CD4-positive, alpha-beta T cell (primary cell): ENCODE results near the gene HEPHL1. TPM values are rescaled to one million over a fixed set of nuclear protein-coding genes. Genes with fewer than 3 reads are reported as not detected.

Source experiments
- ATAC-seq: fragments of 200-7000 bp; cut with Tn5 transposase; one replicate; pipeline ENCODE4 v1.10.0; 2022; ENCODE audit warnings: mild to moderate bottlenecking; ENCODE audit not compliant: poor library complexity
- CTCF ChIA-PET: fragments of 350-600 bp; sonication (Branson Sonifier 250); formaldehyde crosslinking; loops from one replicate; lab custom pipeline; 2021; ENCODE audit warnings: antibody characterized with exemption, inconsistent platforms; lab: Charles Lee
- POLR2A ChIA-PET: fragments of 350-600 bp; sonication (Branson Sonifier 250); formaldehyde crosslinking; loops from one replicate; lab custom pipeline; 2021; ENCODE audit warnings: antibody characterized with exemption, inconsistent platforms; lab: Charles Lee
- DNase-seq, 14 experiments: peaks; one replicate each; pipeline ENCODE4 v3.0.0-alpha.2; 2013 to 2020; ENCODE audit warnings: mixed read lengths in 2 of 14
- H3K27ac ChIP-seq, 2 donors: one replicate each; pipeline versions ENCODE4 v1.5.1 to v1.7.0; 2013; ENCODE audit warnings: low read length in 2 of 2, low read depth in 1 of 2, mild to moderate bottlenecking in 1 of 2
- H3K27me3 ChIP-seq, 2 experiments: 1 replicate in 1 of 2; 2 replicates in 1 of 2; pipeline versions ENCODE4 v1.6.1 to v1.7.0; 2013; ENCODE audit warnings: low read length in 2 of 2, control low read depth in 1 of 2, mild to moderate bottlenecking in 1 of 2, moderate library complexity in 1 of 2; ENCODE audit not compliant: insufficient read depth in 2 of 2, control insufficient read depth in 1 of 2
- H3K36me3 ChIP-seq: one replicate; pipeline ENCODE4 v1.6.1; 2013; ENCODE audit warnings: low read length, control low read depth; ENCODE audit not compliant: insufficient read depth
- H3K4me1 ChIP-seq: one replicate; pipeline ENCODE4 v1.6.1; 2013; ENCODE audit warnings: low read length, control low read depth; ENCODE audit not compliant: insufficient read depth
- H3K4me3 ChIP-seq: one replicate; pipeline ENCODE4 v1.5.1; 2013; ENCODE audit warnings: mild to moderate bottlenecking, low read length, moderate library complexity
- H3K9me3 ChIP-seq, 2 experiments: 1 replicate in 1 of 2; 2 replicates in 1 of 2; pipeline versions ENCODE4 v1.6.1 to v1.7.0; 2013; ENCODE audit warnings: low read length in 2 of 2, mild to moderate bottlenecking in 2 of 2, control low read depth in 1 of 2, moderate library complexity in 1 of 2; ENCODE audit not compliant: control insufficient read depth in 1 of 2, insufficient read depth in 1 of 2
- H3K27ac Mint-ChIP-seq: one replicate; pipeline ENCODE4 v1.8.0; 2020; ENCODE audit warnings: mixed read lengths
- H3K27me3 Mint-ChIP-seq: one replicate; pipeline ENCODE4 v1.8.0; 2021; ENCODE audit warnings: mixed read lengths
- H3K36me3 Mint-ChIP-seq: one replicate; pipeline ENCODE4 v1.8.0; 2021; ENCODE audit warnings: low read depth, mixed read lengths
- H3K4me1 Mint-ChIP-seq: one replicate; pipeline ENCODE4 v1.8.0; 2021; ENCODE audit warnings: low read depth, mixed read lengths
- H3K4me3 Mint-ChIP-seq: one replicate; pipeline ENCODE4 v1.8.0; 2020; ENCODE audit warnings: mild to moderate bottlenecking, mixed read lengths
- H3K9me3 Mint-ChIP-seq: one replicate; pipeline ENCODE4 v1.8.0; 2020; ENCODE audit warnings: mixed read lengths
- intact Hi-C, 2 experiments: fragments of 100-400 bp; cut with DNase I in 1 of 2; cut with micrococcal nuclease in 1 of 2; formaldehyde crosslinking; loops; one replicate each; pipeline versions ENCODE4 v1.15.1 to v1.9.0; 2023 to 2025; cut with DNase I, micrococcal nuclease
- total RNA-seq, 174 experiments: library from RNA in 2 of 174; stranded (reverse) in 2 of 174; gene quantifications; one replicate each; pipeline ENCODE4 v1.2.3 and lab custom pipeline; 2021 to 2026
- TF ChIP-seq, protein P1 (sequence below): fragments of 200-600 bp; IDR thresholded peaks from one replicate; pipeline ENCODE4 v1.8.0; 2022; ENCODE audit warnings: antibody characterized with exemption, mild to moderate bottlenecking

Gene HEPHL1
- total RNA-seq, 2 experiments from 2014 or later: not detected

DNA sequence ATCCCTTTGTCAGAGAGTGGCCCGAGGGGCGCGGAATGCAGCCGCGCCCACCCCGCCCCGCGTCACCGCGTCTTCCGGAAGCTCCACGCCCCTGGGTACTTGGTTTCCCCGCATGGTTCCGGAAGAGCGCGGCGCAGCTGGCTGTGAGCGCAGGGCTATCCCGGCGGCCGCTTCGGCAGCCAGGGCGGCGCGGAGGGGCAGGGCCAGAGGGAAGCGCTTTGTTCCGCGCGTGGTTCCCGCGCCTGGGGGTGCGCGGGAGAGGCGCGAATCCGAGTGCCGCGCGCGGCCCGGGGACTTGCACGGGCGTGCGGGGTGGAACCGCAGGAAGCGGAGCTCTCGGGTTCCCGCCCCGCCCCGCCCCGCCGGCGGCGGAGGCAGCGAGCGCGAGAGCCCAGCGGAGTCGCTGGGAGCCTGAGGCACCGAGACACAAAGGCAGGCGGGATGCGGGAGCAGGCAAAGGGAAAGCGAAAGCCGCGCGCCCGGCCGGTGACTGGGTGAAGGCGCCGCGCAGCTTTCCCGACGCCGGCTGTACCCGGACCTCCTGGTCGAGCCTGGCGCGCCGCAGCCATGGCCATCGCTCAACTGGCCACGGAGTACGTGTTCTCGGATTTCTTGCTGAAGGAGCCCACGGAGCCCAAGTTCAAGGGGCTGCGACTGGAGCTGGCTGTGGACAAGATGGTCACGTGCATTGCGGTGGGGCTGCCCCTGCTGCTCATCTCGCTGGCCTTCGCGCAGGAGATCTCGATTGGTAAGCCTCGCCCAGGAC is 107.8 kb downstream of the HEPHL1 start, which contains the start of gene PANX1:
PANX1 (plus strand) TSS at position 96 of the 766 bp plus-strand sequence; CDS start at position 568, 472 bp downstream.
- Mint-ChIP-seq H3K4me1 (peaks cover 26% of the 10 kb centered on the region), H3K27ac (peak within 1 kb of the TSS; percentile 90), H3K27me3 (no peaks in the 10 kb centered on the region), H3K36me3 (no peaks in the 10 kb centered on the region), H3K4me3 (peak within 1 kb of the TSS; percentile 93), H3K9me3 (no peaks in the 10 kb centered on the region)
- peaks cover 47% of the 10 kb centered on the region for H3K4me1 ChIP-seq
- ATAC-seq (peak; percentile 81), DNase-seq (peak; percentile 42 to 93 (median 64))
- ChIA-PET POLR2A (interaction anchor here (0.7 to 3.0 kb wide), 11 partner anchors 9 to 1661 kb away, joined by 3 to 26 read pairs (median 5); partner anchors contain the start of genes C11orf54, CEP57, FAM76B and MED17), CTCF (no interaction called here)
- TF ChIP-seq, protein P1, sequence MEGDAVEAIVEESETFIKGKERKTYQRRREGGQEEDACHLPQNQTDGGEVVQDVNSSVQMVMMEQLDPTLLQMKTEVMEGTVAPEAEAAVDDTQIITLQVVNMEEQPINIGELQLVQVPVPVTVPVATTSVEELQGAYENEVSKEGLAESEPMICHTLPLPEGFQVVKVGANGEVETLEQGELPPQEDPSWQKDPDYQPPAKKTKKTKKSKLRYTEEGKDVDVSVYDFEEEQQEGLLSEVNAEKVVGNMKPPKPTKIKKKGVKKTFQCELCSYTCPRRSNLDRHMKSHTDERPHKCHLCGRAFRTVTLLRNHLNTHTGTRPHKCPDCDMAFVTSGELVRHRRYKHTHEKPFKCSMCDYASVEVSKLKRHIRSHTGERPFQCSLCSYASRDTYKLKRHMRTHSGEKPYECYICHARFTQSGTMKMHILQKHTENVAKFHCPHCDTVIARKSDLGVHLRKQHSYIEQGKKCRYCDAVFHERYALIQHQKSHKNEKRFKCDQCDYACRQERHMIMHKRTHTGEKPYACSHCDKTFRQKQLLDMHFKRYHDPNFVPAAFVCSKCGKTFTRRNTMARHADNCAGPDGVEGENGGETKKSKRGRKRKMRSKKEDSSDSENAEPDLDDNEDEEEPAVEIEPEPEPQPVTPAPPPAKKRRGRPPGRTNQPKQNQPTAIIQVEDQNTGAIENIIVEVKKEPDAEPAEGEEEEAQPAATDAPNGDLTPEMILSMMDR: no peak
- H3K27ac ChIP-seq: peak within 1 kb of the TSS; percentile 64 to 90
- H3K36me3 ChIP-seq: no peaks in the 10 kb centered on the region
- intact Hi-C loops: loop anchor here (2.0 to 5.0 kb wide), 3 partner anchors 346 to 467 kb away; partner anchors contain the start of gene CEP295 (in 1 of the 2)
- H3K9me3 ChIP-seq: no peaks in the 10 kb centered on the region
- no peaks in the 10 kb centered on the region for H3K27me3 ChIP-seq
- H3K4me3 ChIP-seq: peak within 1 kb of the TSS; percentile 91

DNA sequence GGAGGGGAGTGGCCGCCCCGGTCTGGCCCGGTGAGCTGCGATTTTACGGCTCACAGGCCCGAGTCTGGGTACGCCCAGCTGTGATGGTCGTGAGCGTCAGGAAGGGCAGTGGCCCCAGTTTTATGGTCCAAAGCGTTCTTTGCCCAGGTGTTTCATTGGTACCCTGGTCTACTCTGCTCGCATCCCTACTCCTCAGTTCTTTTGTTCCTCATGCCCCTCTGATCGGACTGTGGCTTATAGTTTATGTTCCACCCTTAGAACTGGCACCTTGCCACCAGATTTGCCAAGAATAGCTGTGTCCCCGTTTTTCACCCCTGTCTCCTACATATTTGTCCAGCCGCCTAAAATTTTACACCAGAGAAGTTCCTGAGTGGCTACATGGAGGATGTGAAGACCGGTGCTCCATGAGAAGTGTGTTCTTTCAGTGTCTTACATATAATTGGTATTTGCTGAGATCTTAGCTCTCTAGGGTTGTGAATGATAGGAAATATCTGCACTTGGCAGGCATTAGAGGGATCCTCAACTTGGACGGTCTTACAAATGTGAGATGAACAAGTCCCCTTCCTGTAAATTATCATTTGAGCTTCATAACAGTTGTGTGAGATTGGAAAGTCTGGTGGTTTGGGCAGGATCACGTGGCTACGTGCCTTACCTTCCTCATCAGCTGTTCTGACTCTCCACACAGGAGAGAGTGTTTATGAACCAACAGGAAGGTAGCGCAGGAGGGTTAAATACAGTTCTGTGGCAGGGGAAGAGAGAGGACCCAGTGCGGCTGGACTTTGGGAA is 108.6 kb downstream of the HEPHL1 start:
- H3K27me3 Mint-ChIP-seq: no peaks in the 10 kb centered on the region
- DNase-seq: peak in 5 of 14 experiments; percentile 4 to 42 (median 35)
- TF ChIP-seq, protein P1: no peak
- ChIA-PET POLR2A (interaction anchor here (0.7 to 3.0 kb wide), 9 partner anchors 8 to 1660 kb away, joined by 3 to 26 read pairs (median 5); partner anchors contain the start of genes C11orf54, CEP57, FAM76B and MED17), CTCF (no interaction called here)
- H3K27ac ChIP-seq: peak overlapping the region; percentile 64 to 67
- H3K4me3 Mint-ChIP-seq: no peak overlapping the region
- no peaks in the 10 kb centered on the region for H3K36me3 Mint-ChIP-seq
- H3K4me1 ChIP-seq: peaks cover 50% of the 10 kb centered on the region
- H3K9me3 ChIP-seq: no peaks in the 10 kb centered on the region
- peak overlapping the region; percentile 91 for H3K4me3 ChIP-seq
- intact Hi-C loops: loop anchor here (2.0 to 10.0 kb wide), 4 partner anchors 347 to 935 kb away; partner anchors contain the start of genes CEP295 (in 1 of the 2) and SLC36A4 (in 1 of the 2)
- no peaks in the 10 kb centered on the region for H3K36me3 ChIP-seq
- no peaks in the 10 kb centered on the region for H3K27me3 ChIP-seq
- H3K4me1 Mint-ChIP-seq: peaks cover 29% of the 10 kb centered on the region
- H3K27ac Mint-ChIP-seq: no peak overlapping the region
- H3K9me3 Mint-ChIP-seq: no peaks in the 10 kb centered on the region
- no peak for ATAC-seq
